ENCODE measurements around the gene PTPRN2.

The PTPRN2 gene

GRCh38 chr7:157651366-157652160 lies 936.1 kb downstream of the PTPRN2 start:
- in situ Hi-C loops (cut with HindIII; ENCODE audit: low sequenced_read_pairs), result no loop called here

- in situ Hi-C loops (cut with HindIII; ENCODE audit: low sequenced_read_pairs), result no loop called here
Measured at GRCh38 chr7:157650801-157651200, 936.8 kb downstream of the PTPRN2 start.

GRCh38 chr7:157650131-157650631 lies 937.4 kb downstream of the PTPRN2 start:
- in situ Hi-C loops (cut with HindIII; ENCODE audit: low sequenced_read_pairs), result no loop called here

- in situ Hi-C loops (cut with HindIII; ENCODE audit: low sequenced_read_pairs), result no loop called here
Measured at GRCh38 chr7:157646551-157646950, 941.1 kb downstream of the PTPRN2 start.

- in situ Hi-C loops (cut with HindIII; ENCODE audit: low sequenced_read_pairs), result no loop called here
Measured at GRCh38 chr7:157645539-157645938, 942.1 kb downstream of the PTPRN2 start.

GRCh38 chr7:157644946-157645345 lies 942.7 kb downstream of the PTPRN2 start:
- in situ Hi-C loops (cut with HindIII; ENCODE audit: low sequenced_read_pairs), result no loop called here

- in situ Hi-C loops (cut with HindIII; ENCODE audit: low sequenced_read_pairs), result no loop called here
Measured at GRCh38 chr7:157643525-157643970, 944.1 kb downstream of the PTPRN2 start.

- in situ Hi-C loops (cut with HindIII; ENCODE audit: low sequenced_read_pairs), result no loop called here
Measured at GRCh38 chr7:157641866-157642265, 945.8 kb downstream of the PTPRN2 start.

GRCh38 chr7:157640144-157640543 lies 947.5 kb downstream of the PTPRN2 start:
- in situ Hi-C loops (cut with HindIII; ENCODE audit: low sequenced_read_pairs), result no loop called here

- in situ Hi-C loops (cut with HindIII; ENCODE audit: low sequenced_read_pairs), result no loop called here
Measured at GRCh38 chr7:157638563-157638962, 949.1 kb downstream of the PTPRN2 start.

GRCh38 chr7:157637216-157637949 lies 950.2 kb downstream of the PTPRN2 start:
- in situ Hi-C loops (cut with HindIII; ENCODE audit: low sequenced_read_pairs), result no loop called here

- in situ Hi-C loops (cut with HindIII; ENCODE audit: low sequenced_read_pairs), result no loop called here
Measured at GRCh38 chr7:157635669-157636068, 952.0 kb downstream of the PTPRN2 start.

GRCh38 chr7:157635148-157635500 lies 952.5 kb downstream of the PTPRN2 start:
- in situ Hi-C loops (cut with HindIII; ENCODE audit: low sequenced_read_pairs), result no loop called here

- in situ Hi-C loops (cut with HindIII; ENCODE audit: low sequenced_read_pairs), result no loop called here
Measured at GRCh38 chr7:157634401-157635147, 953.0 kb downstream of the PTPRN2 start.

- in situ Hi-C loops (cut with HindIII; ENCODE audit: low sequenced_read_pairs), result no loop called here
Measured at GRCh38 chr7:157633465-157634185, 954.0 kb downstream of the PTPRN2 start.

- in situ Hi-C loops (cut with HindIII; ENCODE audit: low sequenced_read_pairs), result no loop called here
Measured at GRCh38 chr7:157630301-157630853, 957.2 kb downstream of the PTPRN2 start.

GRCh38 chr7:157628456-157628855 lies 959.2 kb downstream of the PTPRN2 start:
- in situ Hi-C loops (cut with HindIII; ENCODE audit: low sequenced_read_pairs), result no loop called here

GRCh38 chr7:157627646-157628045 lies 960.0 kb downstream of the PTPRN2 start:
- in situ Hi-C loops (cut with HindIII; ENCODE audit: low sequenced_read_pairs), result no loop called here

GRCh38 chr7:157627033-157627432 lies 960.6 kb downstream of the PTPRN2 start:
- in situ Hi-C loops (cut with HindIII; ENCODE audit: low sequenced_read_pairs), result no loop called here

- in situ Hi-C loops (cut with HindIII; ENCODE audit: low sequenced_read_pairs), result no loop called here
Measured at GRCh38 chr7:157625973-157626742, 961.5 kb downstream of the PTPRN2 start.
